ENCODE data around the gene NUP214.

DNA sequence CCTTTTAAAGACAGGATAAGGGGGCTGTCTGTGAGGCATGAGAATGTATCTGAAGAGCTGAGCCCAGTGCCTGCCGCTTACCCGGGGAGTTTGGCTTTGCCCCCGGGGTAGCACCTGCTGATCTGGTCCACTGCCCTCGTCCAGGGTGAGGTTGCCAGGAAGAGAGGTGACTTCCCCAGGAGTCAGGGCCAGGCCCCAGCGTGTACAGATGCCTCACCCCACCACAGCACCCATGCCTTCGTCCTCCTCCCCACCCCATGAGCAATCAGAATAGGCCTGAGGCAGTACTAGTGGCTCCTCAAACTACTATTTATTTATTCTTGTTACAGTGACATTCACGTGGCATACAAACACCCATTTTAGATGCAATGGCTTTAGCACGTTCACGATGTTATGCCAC lies 44.8 kb upstream of the NUP214 start:
- TF ChIP-seq, protein P1, sequence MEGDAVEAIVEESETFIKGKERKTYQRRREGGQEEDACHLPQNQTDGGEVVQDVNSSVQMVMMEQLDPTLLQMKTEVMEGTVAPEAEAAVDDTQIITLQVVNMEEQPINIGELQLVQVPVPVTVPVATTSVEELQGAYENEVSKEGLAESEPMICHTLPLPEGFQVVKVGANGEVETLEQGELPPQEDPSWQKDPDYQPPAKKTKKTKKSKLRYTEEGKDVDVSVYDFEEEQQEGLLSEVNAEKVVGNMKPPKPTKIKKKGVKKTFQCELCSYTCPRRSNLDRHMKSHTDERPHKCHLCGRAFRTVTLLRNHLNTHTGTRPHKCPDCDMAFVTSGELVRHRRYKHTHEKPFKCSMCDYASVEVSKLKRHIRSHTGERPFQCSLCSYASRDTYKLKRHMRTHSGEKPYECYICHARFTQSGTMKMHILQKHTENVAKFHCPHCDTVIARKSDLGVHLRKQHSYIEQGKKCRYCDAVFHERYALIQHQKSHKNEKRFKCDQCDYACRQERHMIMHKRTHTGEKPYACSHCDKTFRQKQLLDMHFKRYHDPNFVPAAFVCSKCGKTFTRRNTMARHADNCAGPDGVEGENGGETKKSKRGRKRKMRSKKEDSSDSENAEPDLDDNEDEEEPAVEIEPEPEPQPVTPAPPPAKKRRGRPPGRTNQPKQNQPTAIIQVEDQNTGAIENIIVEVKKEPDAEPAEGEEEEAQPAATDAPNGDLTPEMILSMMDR (conservative IDR thresholded peaks at IDR 0.05; ENCODE audit: low read depth, low read length), result no peak
- TF ChIP-seq EZH2 (IDR thresholded peaks at IDR 0.05; ENCODE audit: low read length, unreplicated experiment) (no peak), EZH2phosphoT487 (IDR thresholded peaks at IDR 0.05; ENCODE audit: borderline replicate concordance, low read length) (no peak)
